MCF 10A (cell line): ENCODE measurements around the gene EXOSC9. TPM values are rescaled to one million over a fixed set of nuclear protein-coding genes. Genes with fewer than 3 reads are reported as not detected.

ENCODE experiments used
- BruUV-seq: library from RNA; stranded (reverse); fragments of 400-500 nt; replicated peaks from 2 replicates; lab custom pipeline; 2021; lab: Mats Ljungman, UMichigan
- CTCF ChIA-PET: fragments of 300-600 bp; sonication (Branson Sonifier 250); formaldehyde crosslinking; extraction: SDS; loops from one replicate; lab custom pipeline; 2021; ENCODE audit warnings: antibody characterized with exemption, inconsistent platforms; lab: Yijun Ruan, JAX
- POLR2A ChIA-PET: fragments of 300-600, 350-650 bp; sonication (Branson Sonifier 250); formaldehyde crosslinking; extraction: SDS; loops from one replicate; lab custom pipeline; 2020; ENCODE audit warnings: antibody characterized with exemption, inconsistent platforms; lab: Yijun Ruan, JAX
- DNase-seq: peaks from one replicate; pipeline ENCODE4 v3.0.0-alpha.2; 2018; ENCODE audit not compliant: unreplicated experiment
- H3K27ac Mint-ChIP-seq: one replicate; pipeline ENCODE4 v1.8.0; 2022; ENCODE audit warnings: mild to moderate bottlenecking, low read depth, mixed read lengths; ENCODE audit not compliant: unreplicated experiment
- H3K27me3 Mint-ChIP-seq: one replicate; pipeline ENCODE4 v1.8.0; 2022; ENCODE audit warnings: mixed read lengths; ENCODE audit not compliant: insufficient read depth, unreplicated experiment
- H3K36me3 Mint-ChIP-seq: one replicate; pipeline ENCODE4 v1.8.0; 2022; ENCODE audit warnings: mild to moderate bottlenecking, moderate library complexity, mixed read lengths; ENCODE audit not compliant: insufficient read depth, unreplicated experiment
- H3K4me1 Mint-ChIP-seq: one replicate; pipeline ENCODE4 v1.8.0; 2022; ENCODE audit warnings: mixed read lengths; ENCODE audit not compliant: insufficient read depth, unreplicated experiment
- H3K4me3 Mint-ChIP-seq: one replicate; pipeline ENCODE4 v1.8.0; 2022; ENCODE audit warnings: mild to moderate bottlenecking, moderate library complexity, mixed read lengths; ENCODE audit not compliant: unreplicated experiment
- H3K9me3 Mint-ChIP-seq: one replicate; pipeline ENCODE4 v1.8.0; 2022; ENCODE audit warnings: mixed read lengths; ENCODE audit not compliant: unreplicated experiment
- intact Hi-C: fragments of 100-400 bp; cut with micrococcal nuclease; formaldehyde crosslinking; loops from 2 replicates; pipeline ENCODE4 v1.14.1; 2022
- total RNA-seq: library from RNA; stranded (reverse); gene quantifications from 2 replicates; pipeline ENCODE4 v1.2.3, GENCODE V29; 2022
- TF ChIP-seq, protein P1 (sequence below): fragments of 200-600 bp; IDR thresholded peaks from one replicate; pipeline ENCODE4 v1.8.0; 2022; ENCODE audit warnings: antibody characterized with exemption, mild to moderate bottlenecking; ENCODE audit not compliant: unreplicated experiment

The EXOSC9 gene
- total RNA-seq, 1 experiment from 2014 or later, result 30.9 TPM

DNA sequence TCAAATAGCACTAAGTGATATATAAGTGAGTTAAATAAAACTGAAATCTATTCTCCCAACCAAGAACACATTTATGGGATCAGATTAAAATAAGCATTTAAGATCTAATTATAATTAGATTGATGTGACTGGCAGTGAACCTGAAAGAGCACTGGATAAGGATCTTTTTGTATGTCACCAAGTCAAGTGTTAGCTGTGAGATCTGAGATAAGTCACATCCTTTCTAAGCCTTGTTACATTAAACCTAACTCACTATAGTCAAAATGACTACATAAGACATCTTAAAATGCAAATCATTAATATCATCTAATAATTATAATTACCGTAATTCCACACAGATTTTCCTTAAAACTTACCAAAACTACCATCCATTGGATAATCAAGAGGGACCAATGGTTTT lies 20.9 kb downstream of the EXOSC9 start:
- intact Hi-C loops, result no loop called here
- Mint-ChIP-seq H3K4me3 (peak overlapping the region; percentile 82), H3K36me3 (peaks cover 20% of the 10 kb centered on the region), H3K4me1 (peaks cover 19% of the 10 kb centered on the region), H3K27ac (no peak overlapping the region), H3K27me3 (no peaks in the 10 kb centered on the region), H3K9me3 (no peaks in the 10 kb centered on the region)
- no TSS peak for BruUV-seq
- ChIA-PET POLR2A (interaction anchor here (0.9 to 4.9 kb wide), 5 partner anchors 11 to 125 kb away, joined by 3 to 31 read pairs (median 6); partner anchors contain the start of genes ANXA5 and EXOSC9), CTCF (interaction anchor here (0.6 kb wide), 1 partner anchor 9 kb away, joined by 3 read pairs; no protein-coding TSS in a partner anchor)
- no peak for DNase-seq
- TF ChIP-seq, protein P1, sequence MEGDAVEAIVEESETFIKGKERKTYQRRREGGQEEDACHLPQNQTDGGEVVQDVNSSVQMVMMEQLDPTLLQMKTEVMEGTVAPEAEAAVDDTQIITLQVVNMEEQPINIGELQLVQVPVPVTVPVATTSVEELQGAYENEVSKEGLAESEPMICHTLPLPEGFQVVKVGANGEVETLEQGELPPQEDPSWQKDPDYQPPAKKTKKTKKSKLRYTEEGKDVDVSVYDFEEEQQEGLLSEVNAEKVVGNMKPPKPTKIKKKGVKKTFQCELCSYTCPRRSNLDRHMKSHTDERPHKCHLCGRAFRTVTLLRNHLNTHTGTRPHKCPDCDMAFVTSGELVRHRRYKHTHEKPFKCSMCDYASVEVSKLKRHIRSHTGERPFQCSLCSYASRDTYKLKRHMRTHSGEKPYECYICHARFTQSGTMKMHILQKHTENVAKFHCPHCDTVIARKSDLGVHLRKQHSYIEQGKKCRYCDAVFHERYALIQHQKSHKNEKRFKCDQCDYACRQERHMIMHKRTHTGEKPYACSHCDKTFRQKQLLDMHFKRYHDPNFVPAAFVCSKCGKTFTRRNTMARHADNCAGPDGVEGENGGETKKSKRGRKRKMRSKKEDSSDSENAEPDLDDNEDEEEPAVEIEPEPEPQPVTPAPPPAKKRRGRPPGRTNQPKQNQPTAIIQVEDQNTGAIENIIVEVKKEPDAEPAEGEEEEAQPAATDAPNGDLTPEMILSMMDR, result no peak

DNA sequence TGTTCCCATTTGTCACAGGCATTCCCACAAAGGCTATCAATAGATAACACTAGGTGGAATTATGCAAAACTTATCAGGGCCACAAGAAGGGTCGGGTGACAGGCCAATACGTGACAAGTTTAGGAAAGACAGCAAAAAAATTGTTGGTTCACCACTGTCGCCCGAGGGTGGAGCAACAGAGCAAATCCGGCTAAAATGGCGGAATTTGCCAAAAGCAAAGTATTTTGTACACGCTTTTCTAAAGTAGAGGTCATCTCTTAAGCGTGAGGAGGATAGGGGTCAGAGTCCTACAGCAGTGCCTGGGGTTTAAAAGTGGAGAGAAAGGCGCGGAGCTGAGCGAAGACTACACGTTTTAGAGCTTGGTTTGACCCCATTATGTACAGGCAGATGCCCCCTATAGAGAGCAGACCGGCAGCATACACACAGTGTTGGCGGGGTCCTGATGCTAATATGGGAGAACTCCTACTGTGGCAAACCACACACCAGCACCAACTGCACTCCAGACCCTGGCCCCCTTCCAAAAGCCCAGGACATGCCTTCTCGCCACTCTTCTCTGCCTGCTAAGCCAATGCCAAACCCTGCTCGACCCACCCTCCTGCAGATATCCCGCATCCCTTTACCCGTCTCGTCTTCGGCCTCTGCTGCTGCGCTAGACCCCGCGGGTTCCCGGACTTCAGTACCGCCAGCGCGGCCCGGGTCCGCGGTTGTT lies 21.8 kb downstream of the EXOSC9 start:
- TF ChIP-seq, protein P1, result no peak
- Mint-ChIP-seq H3K36me3 (peaks cover 15% of the 10 kb centered on the region), H3K4me3 (peak overlapping the region; percentile 82), H3K27me3 (no peaks in the 10 kb centered on the region), H3K27ac (peak overlapping the region; percentile 91), H3K9me3 (no peaks in the 10 kb centered on the region), H3K4me1 (peaks cover 14% of the 10 kb centered on the region)
- intact Hi-C loops, result no loop called here
- DNase-seq, result peak; percentile 47
- ChIA-PET CTCF (no interaction called here), POLR2A (interaction anchor here (1.5 to 4.9 kb wide), 3 partner anchors 12 to 126 kb away, joined by 7 to 31 read pairs (median 9); partner anchors contain the start of genes ANXA5 and EXOSC9)
- BruUV-seq, result TSS peak; percentile 34

DNA sequence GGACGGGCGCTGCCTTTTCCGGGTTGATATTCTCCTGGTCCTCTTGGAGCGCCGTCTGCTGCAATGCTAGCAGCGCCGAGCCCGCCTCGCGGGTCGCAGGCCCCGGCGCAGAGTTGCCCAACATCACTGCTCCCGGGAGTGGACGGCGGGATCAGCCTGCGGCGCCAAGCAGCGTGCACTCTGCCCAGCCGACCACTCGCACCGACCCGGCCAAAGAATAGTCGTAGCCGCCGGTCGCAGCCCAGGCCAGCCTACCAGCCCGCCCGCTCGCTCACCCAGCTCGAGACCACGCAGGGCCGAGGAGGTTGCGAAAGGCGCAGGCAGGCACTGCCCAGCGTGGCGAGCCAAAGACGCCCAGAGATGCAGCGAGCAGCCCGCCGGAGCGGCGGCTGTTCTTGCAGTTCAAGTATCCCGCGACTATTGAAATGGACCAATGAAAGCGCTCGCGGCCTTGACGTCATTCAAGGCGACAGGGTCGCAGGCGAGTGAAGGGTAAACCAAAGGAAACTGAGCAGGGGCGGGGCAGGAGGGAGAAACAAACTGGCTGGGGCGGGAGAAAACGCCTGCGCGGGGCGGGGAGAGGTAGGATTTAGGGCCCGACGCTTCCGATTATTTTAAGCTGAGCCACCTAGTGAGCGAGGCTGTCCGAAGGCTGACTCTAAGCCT lies 22.5 kb downstream of the EXOSC9 start, which contains the start of gene CCNA2:
Gene CCNA2 (minus strand): TSS at position 379 of the 666 bp plus-strand sequence. CDS start 255 bp downstream, at position 124.
- BruUV-seq, result no TSS peak
- Mint-ChIP-seq H3K27ac (peak within 1 kb of the TSS; percentile 91), H3K9me3 (no peaks in the 10 kb centered on the region), H3K4me3 (peak within 1 kb of the TSS; percentile 82), H3K4me1 (peaks cover 9% of the 10 kb centered on the region), H3K27me3 (no peaks in the 10 kb centered on the region), H3K36me3 (peaks cover 9% of the 10 kb centered on the region)
- ChIA-PET CTCF (interaction anchor here (0.9 to 1.1 kb wide), 2 partner anchors 46 to 111 kb away, joined by 3 read pairs; partner anchors contain the start of gene BBS7), POLR2A (interaction anchor here (0.6 to 4.9 kb wide), 10 partner anchors 12 to 127 kb away, joined by 3 to 31 read pairs (median 6); partner anchors contain the start of genes ANXA5, BBS7 and EXOSC9)
- intact Hi-C loops, result loop anchor here (2.0 kb wide), 1 partner anchor 127 kb away; the partner anchor contains the start of gene ANXA5
- peak; percentile 99 for DNase-seq
- TF ChIP-seq, protein P1, result no peak
